Panc1 (cell line): ENCODE measurements around the gene PGA3.
"Not testable (repeated sequence)": the region's sequence is repeated elsewhere in the genome, so short reads cannot be mapped to it uniquely, and the experiment has no call there.

Experiments used
- CTCF ChIP-seq: fragments of 450-650 bp; IDR thresholded peaks from 2 replicates; pipeline ENCODE4 v1.5.1; 2017; ENCODE audit warnings: mild to moderate bottlenecking
- POLR2AphosphoS5 ChIP-seq: IDR thresholded peaks from 2 replicates; pipeline ENCODE4 v1.6.1; 2012; ENCODE audit warnings: mild to moderate bottlenecking, low read depth, low read length, moderate library complexity
- REST ChIP-seq, 2 experiments: IDR thresholded peaks; 2 replicates each; pipeline ENCODE4 v1.6.1; 2011 to 2012; ENCODE audit warnings: low read depth in 2 of 2, control low read depth in 1 of 2, low read length in 1 of 2, mild to moderate bottlenecking in 1 of 2, moderate library complexity in 1 of 2; ENCODE audit not compliant: insufficient read depth in 1 of 2
- SIN3A ChIP-seq: IDR thresholded peaks from 2 replicates; pipeline ENCODE4 v1.6.1; 2012; ENCODE audit warnings: low read depth, mild to moderate bottlenecking, low read length, moderate library complexity, borderline replicate concordance; ENCODE audit not compliant: insufficient read depth
- TCF7L2 ChIP-seq: IDR thresholded peaks from 2 replicates; pipeline ENCODE4 v1.6.1; 2011; ENCODE audit warnings: mild to moderate bottlenecking, low read depth, low read length, inconsistent platforms

GRCh38 chr11:61231585-61231984 is 28.3 kb downstream of the PGA3 start:
- not testable (repeated sequence) for TF ChIP-seq TCF7L2; CTCF; POLR2AphosphoS5; REST (IDR thresholded peaks at IDR 0.05; ENCODE audit: insufficient read depth in 1 of 2, low read depth in 2 of 2, low read length in 1 of 2); SIN3A
